Hepatocyte (in vitro differentiated cells): ENCODE measurements around the gene OPRM1. TPM values are rescaled to one million over a fixed set of nuclear protein-coding genes. Genes with fewer than 3 reads are reported as not detected.
"Not testable (repeated sequence)": the region's sequence is repeated elsewhere in the genome, so short reads cannot be mapped to it uniquely, and the experiment has no call there.

Experiments
- DNase-seq: peaks from one replicate; pipeline ENCODE4 v3.0.0-alpha.2; 2016; ENCODE audit warnings: low spot score
- H2AFZ ChIP-seq: fragments of 200-600 bp; sonication (generic); 2 replicates; pipeline ENCODE4 v1.6.0; 2016; ENCODE audit warnings: antibody characterized with exemption, mild to moderate bottlenecking
- H3K27ac ChIP-seq: fragments of 200-600 bp; sonication (generic); 2 replicates; pipeline ENCODE4 v1.5.1; 2016; ENCODE audit warnings: mild to moderate bottlenecking
- H3K27me3 ChIP-seq: fragments of 200-600 bp; sonication (generic); 2 replicates; pipeline ENCODE4 v1.6.1; 2016
- H3K36me3 ChIP-seq: fragments of 200-600 bp; sonication (generic); replicated peaks from 2 replicates; pipeline ENCODE4 v1.5.1; 2016; ENCODE audit warnings: low read depth; ENCODE audit not compliant: insufficient read depth
- H3K4me1 ChIP-seq: fragments of 200-600 bp; sonication (generic); 2 replicates; pipeline ENCODE4 v1.5.1; 2016; ENCODE audit warnings: mild to moderate bottlenecking, moderate library complexity; ENCODE audit not compliant: insufficient read depth
- H3K4me2 ChIP-seq: fragments of 200-600 bp; sonication (generic); 2 replicates; pipeline ENCODE4 v1.6.0; 2016
- H3K4me3 ChIP-seq: fragments of 200-600 bp; sonication (generic); 2 replicates; pipeline ENCODE4 v1.5.1; 2016; ENCODE audit warnings: mild to moderate bottlenecking
- H3K79me2 ChIP-seq: fragments of 200-600 bp; sonication (generic); 2 replicates; pipeline ENCODE4 v1.6.0; 2017; ENCODE audit warnings: mild to moderate bottlenecking
- H3K9me2 ChIP-seq: fragments of 200-600 bp; sonication (generic); replicated peaks from 2 replicates; pipeline ENCODE4 v1.6.0; 2017; ENCODE audit warnings: mild to moderate bottlenecking; ENCODE audit not compliant: insufficient read depth
- H3K9me3 ChIP-seq: fragments of 200-600 bp; sonication (generic); 2 replicates; pipeline ENCODE4 v1.5.1; 2016; ENCODE audit warnings: low read depth, mild to moderate bottlenecking
- H4K20me1 ChIP-seq: fragments of 200-600 bp; sonication (generic); 2 replicates; pipeline ENCODE4 v1.6.0; 2016; ENCODE audit warnings: mild to moderate bottlenecking; ENCODE audit not compliant: insufficient read depth, poor library complexity, severe bottlenecking
- EZH2 ChIP-seq: fragments of 200-600 bp; sonication (generic); IDR thresholded peaks from 2 replicates; pipeline ENCODE4 v1.6.1; 2016; ENCODE audit warnings: antibody characterized with exemption, mild to moderate bottlenecking, borderline replicate concordance
- EZH2phosphoT487 ChIP-seq: fragments of 200-600 bp; sonication (generic); IDR thresholded peaks from one replicate; pipeline ENCODE4 v1.6.1; 2018; ENCODE audit warnings: antibody characterized with exemption, mild to moderate bottlenecking, low read depth, moderate library complexity; ENCODE audit not compliant: unreplicated experiment, severe bottlenecking
- WGBS: methylation state at CpG from one replicate; pipeline ENCODE4 v1.1.6; 2016; ENCODE audit warnings: low lambda C conversion rate; ENCODE audit errors: missing lambda C conversion rate; 5-methylcytosine and 5-hydroxymethylcytosine counted together
- polyA plus RNA-seq: library from polyadenylated mRNA; unstranded; fragments of >200 nt; fragmentation: Nextera tagmentation; extraction: Ambion mirVana; gene quantifications from 2 replicates; pipeline ENCODE4 v1.2.1, GENCODE V29; 2016
- total RNA-seq: library from RNA; depleted of rRNA; stranded (reverse); fragments of >200 nt; gene quantifications from 2 replicates; pipeline ENCODE4 v1.2.3, GENCODE V29; 2014
- TF ChIP-seq, protein P1 (sequence below): fragments of 200-600 bp; sonication (generic); IDR thresholded peaks from 2 replicates; pipeline ENCODE4 v1.5.1; 2016; ENCODE audit warnings: antibody characterized with exemption, mild to moderate bottlenecking; ENCODE audit not compliant: poor library complexity

Gene OPRM1
- total and polyA plus RNA-seq, 2 experiments from 2014 or later: not detected

DNA sequence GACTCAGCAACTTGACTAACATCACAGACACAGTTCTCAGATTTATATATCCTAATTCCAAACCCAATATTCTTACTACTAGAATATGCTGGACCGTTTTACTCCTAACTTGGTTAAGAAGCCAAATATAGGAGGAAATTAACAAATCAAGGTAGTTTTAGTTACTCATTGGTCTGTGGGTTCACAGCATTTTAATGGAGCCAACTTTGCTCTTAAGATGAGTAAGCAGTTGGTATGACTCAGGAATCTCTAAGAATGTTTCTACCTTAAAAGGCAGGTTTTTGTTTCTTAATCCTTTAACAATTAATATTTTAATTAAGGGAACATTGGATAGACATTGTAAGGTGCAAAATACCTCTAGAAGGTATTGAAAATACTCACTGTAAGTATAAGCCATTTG, 31.6 kb downstream of the OPRM1 start:
- Histone ChIP-seq H3K4me1 (no peaks in the 10 kb centered on the region), H4K20me1 (no peaks in the 10 kb centered on the region), H3K4me2 (no peak overlapping the region), H3K9me3 (no peaks in the 10 kb centered on the region), H3K9me2 (no peaks in the 10 kb centered on the region), H3K36me3 (no peaks in the 10 kb centered on the region), H3K4me3 (no peak overlapping the region), H3K79me2 (no peaks in the 10 kb centered on the region), H3K27me3 (no peaks in the 10 kb centered on the region), H3K27ac (no peak overlapping the region), H2AFZ (no peak overlapping the region)
- WGBS: 71% methylated on average over 1 of the region's 1 CpG
- no peak for DNase-seq
- TF ChIP-seq EZH2phosphoT487: no peak
- TF ChIP-seq EZH2: no peak
- TF ChIP-seq, protein P1, sequence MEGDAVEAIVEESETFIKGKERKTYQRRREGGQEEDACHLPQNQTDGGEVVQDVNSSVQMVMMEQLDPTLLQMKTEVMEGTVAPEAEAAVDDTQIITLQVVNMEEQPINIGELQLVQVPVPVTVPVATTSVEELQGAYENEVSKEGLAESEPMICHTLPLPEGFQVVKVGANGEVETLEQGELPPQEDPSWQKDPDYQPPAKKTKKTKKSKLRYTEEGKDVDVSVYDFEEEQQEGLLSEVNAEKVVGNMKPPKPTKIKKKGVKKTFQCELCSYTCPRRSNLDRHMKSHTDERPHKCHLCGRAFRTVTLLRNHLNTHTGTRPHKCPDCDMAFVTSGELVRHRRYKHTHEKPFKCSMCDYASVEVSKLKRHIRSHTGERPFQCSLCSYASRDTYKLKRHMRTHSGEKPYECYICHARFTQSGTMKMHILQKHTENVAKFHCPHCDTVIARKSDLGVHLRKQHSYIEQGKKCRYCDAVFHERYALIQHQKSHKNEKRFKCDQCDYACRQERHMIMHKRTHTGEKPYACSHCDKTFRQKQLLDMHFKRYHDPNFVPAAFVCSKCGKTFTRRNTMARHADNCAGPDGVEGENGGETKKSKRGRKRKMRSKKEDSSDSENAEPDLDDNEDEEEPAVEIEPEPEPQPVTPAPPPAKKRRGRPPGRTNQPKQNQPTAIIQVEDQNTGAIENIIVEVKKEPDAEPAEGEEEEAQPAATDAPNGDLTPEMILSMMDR: no peak

DNA sequence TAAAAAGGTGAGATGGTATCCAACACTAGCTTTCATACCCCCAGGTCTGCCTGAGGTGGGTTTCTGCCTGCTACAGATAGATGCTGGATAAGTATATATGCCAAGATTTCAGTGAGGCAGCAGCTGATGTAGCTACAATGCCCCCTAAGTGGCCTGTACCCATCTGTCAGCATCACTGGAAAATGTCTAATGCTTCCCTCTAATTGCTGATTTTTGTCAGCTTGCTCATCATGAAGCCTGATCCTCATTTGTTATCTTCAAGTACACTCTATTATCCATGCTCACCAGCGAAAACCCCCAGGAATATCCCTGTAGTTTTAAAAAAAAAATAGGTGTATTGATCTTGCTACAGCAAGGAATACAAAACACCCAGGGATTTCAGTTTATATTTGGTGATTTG, 32.2 kb downstream of the OPRM1 start:
- no peak overlapping the region for H3K27ac ChIP-seq
- no peaks in the 10 kb centered on the region for H3K27me3 ChIP-seq
- no peaks in the 10 kb centered on the region for H3K9me3 ChIP-seq
- H4K20me1 ChIP-seq: no peaks in the 10 kb centered on the region
- no peak overlapping the region for H2AFZ ChIP-seq
- H3K79me2 ChIP-seq: no peaks in the 10 kb centered on the region
- H3K9me2 ChIP-seq: no peaks in the 10 kb centered on the region
- WGBS: 57% methylated on average over 1 of the region's 1 CpG
- no peaks in the 10 kb centered on the region for H3K4me1 ChIP-seq
- no peak overlapping the region for H3K4me2 ChIP-seq
- H3K4me3 ChIP-seq: no peak overlapping the region
- TF ChIP-seq, protein P1: no peak
- no peaks in the 10 kb centered on the region for H3K36me3 ChIP-seq
- no peak for DNase-seq

DNA sequence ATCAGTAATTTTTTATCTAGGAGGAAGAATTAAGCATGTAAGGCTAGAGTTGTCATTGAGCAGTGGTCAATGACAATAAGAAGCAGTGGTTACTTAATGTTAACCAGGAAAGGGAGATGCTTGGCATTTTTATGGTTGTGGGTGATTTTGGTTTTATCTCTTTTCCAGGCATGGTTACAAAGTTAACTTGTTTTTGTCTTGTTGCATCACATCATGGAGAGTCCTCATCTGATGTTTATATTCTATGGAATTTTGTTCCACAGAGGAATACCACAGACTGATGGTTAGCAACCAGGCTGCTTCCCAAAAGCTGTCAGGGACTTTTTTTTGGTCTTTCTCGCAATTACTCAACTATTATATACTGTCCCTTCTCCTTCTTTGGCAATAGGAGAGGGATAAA, 32.7 kb downstream of the OPRM1 start:
- Histone ChIP-seq H3K9me2 (no peaks in the 10 kb centered on the region), H3K27me3 (no peaks in the 10 kb centered on the region), H4K20me1 (no peaks in the 10 kb centered on the region), H3K4me1 (no peaks in the 10 kb centered on the region), H3K4me2 (no peak overlapping the region), H3K4me3 (no peak overlapping the region), H3K36me3 (no peaks in the 10 kb centered on the region), H3K27ac (no peak overlapping the region), H3K79me2 (no peaks in the 10 kb centered on the region), H3K9me3 (no peaks in the 10 kb centered on the region), H2AFZ (no peak overlapping the region)
- DNase-seq: no peak
- 93% methylated on average over 1 of the region's 1 CpG for WGBS
- no peak for TF ChIP-seq EZH2phosphoT487
- TF ChIP-seq, protein P1: no peak
- TF ChIP-seq EZH2: no peak

DNA sequence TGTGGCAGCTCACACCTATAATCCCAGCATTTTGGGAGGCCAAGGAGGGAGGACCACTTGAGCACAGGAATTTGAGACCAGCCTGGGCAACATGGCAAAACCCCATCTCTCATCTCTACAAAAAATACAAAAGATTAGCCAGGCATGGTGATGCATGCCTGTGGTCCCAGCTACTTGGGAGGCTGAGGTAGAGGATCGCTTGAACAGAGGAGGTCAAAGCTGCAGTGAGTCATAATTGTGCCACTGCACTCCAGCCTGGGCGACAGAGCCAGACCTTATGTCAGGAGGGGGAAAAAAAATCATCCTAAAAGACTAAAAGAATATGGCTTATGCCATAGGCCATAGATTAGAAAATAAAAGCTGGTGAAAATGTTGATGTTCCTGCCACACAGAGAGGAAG, 39.6 kb downstream of the OPRM1 start:
- not testable (repeated sequence) for H3K9me3 ChIP-seq, H3K27ac ChIP-seq, H3K4me2 ChIP-seq, DNase-seq, H3K4me1 ChIP-seq, H3K4me3 ChIP-seq, H4K20me1 ChIP-seq, H3K27me3 ChIP-seq, H2AFZ ChIP-seq, H3K36me3 ChIP-seq, H3K9me2 ChIP-seq, H3K79me2 ChIP-seq
- 92% methylated on average over 2 of the region's 2 CpGs for WGBS
